Dendritic cell treated with granulocyte-macrophage colony-stimulating factor and Interleukin-4, amounts not matched to agents 40 ng/mL and 50 ng/mL, for 4 days (primary cell): ENCODE results near the gene TRAPPC8.
"Not testable (repeated sequence)": the region's sequence is repeated elsewhere in the genome, so short reads cannot be mapped to it uniquely, and the experiment has no call there.

Experiments
- H3K27ac Mint-ChIP-seq: one replicate; pipeline ENCODE4 v1.8.0; 2022; ENCODE audit warnings: mild to moderate bottlenecking, mixed read lengths
- H3K27me3 Mint-ChIP-seq: one replicate; pipeline ENCODE4 v1.8.0; 2022; ENCODE audit warnings: mild to moderate bottlenecking, mixed read lengths
- H3K36me3 Mint-ChIP-seq: one replicate; pipeline ENCODE4 v1.8.0; 2022; ENCODE audit warnings: low read depth, mixed read lengths
- H3K4me1 Mint-ChIP-seq: one replicate; pipeline ENCODE4 v1.8.0; 2022; ENCODE audit warnings: low read depth, mixed read lengths
- H3K4me3 Mint-ChIP-seq: one replicate; pipeline ENCODE4 v1.8.0; 2022; ENCODE audit warnings: mild to moderate bottlenecking, moderate library complexity, mixed read lengths
- H3K9me3 Mint-ChIP-seq: one replicate; pipeline ENCODE4 v1.8.0; 2022; ENCODE audit warnings: mixed read lengths
- intact Hi-C: fragments of 100-400 bp; cut with micrococcal nuclease; formaldehyde crosslinking; loops from one replicate; pipeline ENCODE4 v1.15.0; 2022

TRAPPC8 gene

DNA sequence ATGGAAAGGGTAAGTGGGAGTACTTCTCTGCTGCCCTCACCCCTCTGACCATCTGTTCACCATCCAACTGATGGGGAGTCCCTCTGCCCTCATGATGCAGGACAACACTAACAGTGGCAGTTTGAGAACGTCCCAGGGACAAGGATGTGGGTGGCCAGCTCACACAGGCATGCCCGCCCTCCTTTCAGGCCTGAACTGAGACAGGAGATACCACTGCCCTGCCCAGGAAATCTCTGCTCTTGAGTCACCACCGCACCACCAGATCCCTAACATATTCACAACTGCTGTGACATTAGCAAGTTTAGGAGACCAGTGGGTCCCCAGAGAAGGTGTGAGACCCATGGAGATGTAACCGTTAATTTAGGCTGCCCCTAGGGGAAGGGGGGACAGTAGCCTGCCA is 66.2 kb downstream of the TRAPPC8 start:
- Mint-ChIP-seq H3K27ac (no peak overlapping the region), H3K9me3 (peaks cover 9% of the 10 kb centered on the region), H3K36me3 (peaks cover 97% of the 10 kb centered on the region), H3K4me1 (peaks cover 11% of the 10 kb centered on the region), H3K4me3 (no peak overlapping the region), H3K27me3 (no peaks in the 10 kb centered on the region)
- intact Hi-C loops, result no loop called here

DNA sequence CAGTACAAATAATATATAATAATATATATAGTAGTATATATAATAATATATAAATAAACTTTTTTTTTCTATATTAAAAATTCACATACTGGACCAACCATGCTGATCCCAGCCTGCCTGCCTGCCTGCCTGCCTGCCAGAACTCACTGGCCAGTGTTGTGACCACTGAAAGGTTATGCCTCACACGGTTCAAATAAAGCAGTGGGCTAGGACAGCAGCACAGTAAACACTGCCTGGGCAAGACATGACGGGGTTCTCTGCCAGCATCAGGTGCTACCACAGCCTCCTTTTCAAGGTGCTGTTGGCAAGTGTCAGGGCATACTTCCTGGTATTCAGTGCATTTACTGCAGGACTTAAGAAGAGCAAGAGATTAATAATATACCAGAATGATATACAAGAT is 67.6 kb downstream of the TRAPPC8 start:
- H3K4me3 Mint-ChIP-seq, result no peak overlapping the region
- H3K4me1 Mint-ChIP-seq, result peaks cover 3% of the 10 kb centered on the region
- H3K27ac Mint-ChIP-seq, result no peak overlapping the region
- H3K9me3 Mint-ChIP-seq, result peaks cover under 1% of the 10 kb centered on the region
- intact Hi-C loops, result no loop called here
- no peaks in the 10 kb centered on the region for H3K27me3 Mint-ChIP-seq
- peaks cover 94% of the 10 kb centered on the region for H3K36me3 Mint-ChIP-seq

DNA sequence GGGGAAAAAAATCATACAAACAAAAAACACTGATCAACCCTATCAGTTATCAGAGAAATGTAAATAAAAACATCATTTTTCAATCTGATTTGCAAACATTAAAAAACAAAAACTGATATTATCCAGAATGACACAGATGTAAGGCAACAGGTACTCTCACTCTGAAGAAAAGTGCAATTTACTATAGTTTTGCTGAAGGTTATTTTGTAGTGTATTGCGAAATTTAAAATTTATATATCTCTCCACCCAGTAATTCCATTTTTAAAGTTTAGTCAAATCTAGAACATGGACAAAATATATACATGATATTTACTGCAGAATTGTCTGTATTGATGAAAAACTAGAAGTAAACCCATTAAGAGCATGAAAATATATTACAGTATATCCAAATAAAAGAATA is 79.8 kb downstream of the TRAPPC8 start:
- Mint-ChIP-seq H3K4me1 (no peaks in the 10 kb centered on the region), H3K36me3 (peaks cover 54% of the 10 kb centered on the region), H3K9me3 (no peaks in the 10 kb centered on the region), H3K27me3 (no peaks in the 10 kb centered on the region), H3K27ac (no peak overlapping the region), H3K4me3 (no peak overlapping the region)
- intact Hi-C loops, result loop anchor here (5.0 to 10.0 kb wide), 2 partner anchors 44 to 262 kb away; no protein-coding TSS in a partner anchor

DNA sequence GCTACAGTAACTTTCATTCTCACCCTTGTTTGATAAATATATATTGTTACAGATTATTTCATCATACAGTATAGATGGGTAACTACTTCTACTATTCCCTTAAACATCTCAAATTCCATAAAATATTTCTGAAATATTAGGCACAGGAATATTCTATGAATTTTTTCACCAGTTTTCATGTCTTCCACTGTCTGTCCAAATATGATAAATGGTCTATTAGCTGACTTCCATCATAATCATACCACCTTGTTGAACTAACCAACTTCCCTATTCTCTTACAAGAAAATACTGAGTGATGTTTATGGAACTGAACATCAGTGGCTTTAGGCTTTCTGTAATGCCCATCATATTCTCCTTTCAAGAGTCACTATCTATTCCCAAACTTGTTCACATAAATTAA is 82.4 kb downstream of the TRAPPC8 start:
- intact Hi-C loops, result loop anchor here (5.0 to 10.0 kb wide), 2 partner anchors 47 to 264 kb away; no protein-coding TSS in a partner anchor
- no peak overlapping the region for H3K27ac Mint-ChIP-seq
- H3K27me3 Mint-ChIP-seq, result no peaks in the 10 kb centered on the region
- H3K36me3 Mint-ChIP-seq, result peaks cover 69% of the 10 kb centered on the region
- no peak overlapping the region for H3K4me3 Mint-ChIP-seq
- H3K4me1 Mint-ChIP-seq, result no peaks in the 10 kb centered on the region
- H3K9me3 Mint-ChIP-seq, result no peaks in the 10 kb centered on the region

DNA sequence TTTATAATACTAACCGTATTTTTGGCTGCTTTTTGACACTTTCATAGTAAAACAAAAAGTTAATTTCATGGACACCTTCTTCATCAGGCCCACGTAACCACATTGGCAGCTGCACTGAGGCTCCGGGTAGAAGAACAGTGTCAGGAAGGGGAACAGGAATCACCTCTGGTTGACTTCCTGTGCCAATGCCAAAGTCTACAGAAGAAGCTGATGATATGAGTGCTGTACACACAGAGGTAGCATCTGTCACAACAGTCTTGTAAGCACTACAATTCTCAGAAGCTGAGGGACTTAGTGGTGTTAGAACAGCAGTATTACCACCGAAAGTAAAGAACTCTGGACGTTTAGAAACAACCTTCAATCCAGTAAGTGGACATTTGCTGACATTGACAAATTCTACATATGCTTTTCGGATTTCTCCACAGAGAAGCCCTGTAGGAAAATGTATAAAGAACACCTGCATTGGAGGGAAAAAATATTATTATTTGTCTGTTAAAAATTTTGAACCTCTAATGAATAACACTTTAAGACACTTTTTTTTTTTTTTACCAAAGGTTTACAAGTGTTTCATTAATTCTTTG is 85.3 kb downstream of the TRAPPC8 start:
- H3K9me3 Mint-ChIP-seq, result no peaks in the 10 kb centered on the region
- no peaks in the 10 kb centered on the region for H3K4me1 Mint-ChIP-seq
- no peak overlapping the region for H3K4me3 Mint-ChIP-seq
- H3K27me3 Mint-ChIP-seq, result no peaks in the 10 kb centered on the region
- peaks cover 78% of the 10 kb centered on the region for H3K36me3 Mint-ChIP-seq
- intact Hi-C loops, result loop anchor here (5.0 kb wide), 1 partner anchor 35 kb away; no protein-coding TSS in a partner anchor
- no peak overlapping the region for H3K27ac Mint-ChIP-seq

DNA sequence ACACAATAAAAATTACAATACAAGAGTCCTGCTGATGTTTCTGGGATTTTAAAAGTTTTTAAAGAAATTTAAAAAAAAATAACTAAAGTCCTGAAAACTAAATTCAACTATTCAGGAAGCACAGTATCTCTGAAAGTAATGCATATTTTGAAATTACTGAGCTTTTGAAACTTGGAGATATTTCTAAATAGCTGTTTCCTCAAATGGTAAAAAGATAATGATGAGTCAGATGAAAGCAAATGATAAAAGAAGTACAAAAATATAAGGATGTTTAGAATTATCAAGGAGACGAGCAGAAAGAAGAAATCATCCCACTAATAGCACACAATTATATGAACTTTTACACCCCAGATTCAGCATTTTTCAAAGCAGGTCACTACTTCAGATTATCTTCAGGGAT is 92.1 kb downstream of the TRAPPC8 start:
- H3K27ac Mint-ChIP-seq, result no peak overlapping the region
- H3K36me3 Mint-ChIP-seq, result peaks cover 78% of the 10 kb centered on the region
- H3K9me3 Mint-ChIP-seq, result no peaks in the 10 kb centered on the region
- intact Hi-C loops, result no loop called here
- H3K4me1 Mint-ChIP-seq, result peaks cover 6% of the 10 kb centered on the region
- no peaks in the 10 kb centered on the region for H3K27me3 Mint-ChIP-seq
- no peak overlapping the region for H3K4me3 Mint-ChIP-seq

DNA sequence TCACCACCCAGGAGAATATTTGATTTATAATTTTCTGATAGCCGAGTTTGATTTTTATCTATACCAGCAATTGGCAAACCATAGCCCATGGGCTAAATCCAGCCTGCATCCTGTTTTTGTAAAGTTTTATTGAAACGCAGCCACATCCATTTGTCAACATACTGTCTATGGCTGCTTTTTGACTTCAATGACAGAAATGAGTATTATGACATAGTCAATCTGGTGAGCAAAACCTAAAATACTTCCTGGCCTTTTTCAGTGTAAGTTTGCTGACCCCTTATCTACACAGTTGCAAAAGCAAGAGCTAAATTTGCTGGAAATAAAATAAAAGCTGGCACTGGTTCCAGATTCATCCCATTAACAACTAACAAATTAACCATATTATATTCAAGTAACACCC is 102.4 kb downstream of the TRAPPC8 start:
- H3K9me3 Mint-ChIP-seq, result no peaks in the 10 kb centered on the region
- intact Hi-C loops, result no loop called here
- H3K27ac Mint-ChIP-seq, result no peak overlapping the region
- no peaks in the 10 kb centered on the region for H3K27me3 Mint-ChIP-seq
- no peak overlapping the region for H3K4me3 Mint-ChIP-seq
- no peaks in the 10 kb centered on the region for H3K4me1 Mint-ChIP-seq
- peaks cover 70% of the 10 kb centered on the region for H3K36me3 Mint-ChIP-seq

DNA sequence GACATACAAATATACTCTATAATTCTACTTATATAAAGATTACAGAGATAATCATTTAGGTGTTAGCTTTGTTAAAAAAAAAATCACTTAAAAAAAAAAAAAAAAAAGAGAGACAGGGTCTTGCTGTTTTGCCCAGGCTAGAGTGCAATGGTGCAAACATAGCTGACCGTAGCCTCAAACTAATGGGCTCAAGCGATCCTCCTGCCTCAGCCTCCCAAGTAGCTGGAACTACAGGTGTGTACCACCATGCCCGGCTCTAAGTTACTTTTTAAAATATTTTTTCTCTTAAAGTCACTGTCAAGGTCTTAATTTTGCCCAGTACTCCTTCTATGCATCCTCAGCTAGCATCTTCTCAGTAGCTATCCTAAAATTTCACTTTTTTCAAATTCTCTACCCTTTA is 105.0 kb downstream of the TRAPPC8 start:
- Mint-ChIP-seq H3K9me3 (no peaks in the 10 kb centered on the region), H3K27ac (no peak overlapping the region), H3K36me3 (peaks cover 73% of the 10 kb centered on the region), H3K4me1 (no peaks in the 10 kb centered on the region), H3K4me3 (no peak overlapping the region), H3K27me3 (no peaks in the 10 kb centered on the region)
- intact Hi-C loops, result no loop called here

DNA sequence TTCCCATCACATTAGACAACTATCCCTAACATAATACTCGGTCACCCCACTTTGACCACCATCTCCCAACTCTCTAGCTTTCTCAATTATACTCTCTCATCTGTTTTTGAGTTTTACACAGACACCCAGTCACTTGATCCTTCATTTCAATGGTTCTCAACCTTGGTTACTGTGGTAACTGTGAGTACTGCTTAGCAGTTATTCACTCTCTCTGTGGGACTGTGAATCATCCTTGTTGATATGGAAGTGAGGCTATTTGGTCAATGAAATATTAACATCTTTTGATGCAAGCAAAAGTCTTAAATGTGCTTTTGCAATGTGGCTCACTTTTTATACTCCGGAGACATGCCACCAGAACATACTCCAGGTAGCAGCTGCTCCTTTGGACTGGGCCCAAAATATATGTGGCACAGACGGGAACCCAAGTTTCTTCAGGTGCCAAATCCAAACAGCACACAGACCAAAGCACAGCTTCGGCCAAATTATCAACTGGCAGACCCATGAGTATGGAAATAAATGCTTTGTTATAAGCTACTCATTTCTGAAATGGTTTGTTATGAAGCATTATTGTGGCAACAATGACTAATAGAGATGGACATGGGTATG is 107.3 kb downstream of the TRAPPC8 start:
- Mint-ChIP-seq H3K27ac (no peak overlapping the region), H3K4me1 (no peaks in the 10 kb centered on the region), H3K27me3 (no peaks in the 10 kb centered on the region), H3K36me3 (peaks cover 70% of the 10 kb centered on the region), H3K4me3 (no peak overlapping the region), H3K9me3 (no peaks in the 10 kb centered on the region)
- intact Hi-C loops, result no loop called here

DNA sequence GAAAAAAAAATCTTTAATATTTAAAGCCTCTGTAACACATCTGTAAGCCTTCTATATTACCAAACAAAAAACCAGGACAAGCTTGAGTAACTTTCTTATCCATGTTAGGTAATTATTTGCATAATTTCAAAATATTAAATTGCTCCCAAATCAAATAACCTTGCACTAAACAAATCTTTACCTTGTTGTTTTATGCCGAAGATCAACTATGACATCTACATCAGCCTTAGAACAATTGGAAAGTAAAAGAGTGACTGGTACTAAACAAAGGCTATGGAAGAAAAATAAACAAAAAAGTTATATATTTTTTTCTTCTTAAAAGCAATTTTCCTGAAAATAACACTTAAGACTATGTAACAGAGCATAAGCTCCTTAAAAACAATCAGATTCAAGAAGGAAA is 111.0 kb downstream of the TRAPPC8 start:
- H3K4me1 Mint-ChIP-seq, result peaks cover 16% of the 10 kb centered on the region
- no peak overlapping the region for H3K27ac Mint-ChIP-seq
- no peaks in the 10 kb centered on the region for H3K9me3 Mint-ChIP-seq
- H3K27me3 Mint-ChIP-seq, result no peaks in the 10 kb centered on the region
- peaks cover 65% of the 10 kb centered on the region for H3K36me3 Mint-ChIP-seq
- H3K4me3 Mint-ChIP-seq, result no peak overlapping the region
- intact Hi-C loops, result no loop called here

DNA sequence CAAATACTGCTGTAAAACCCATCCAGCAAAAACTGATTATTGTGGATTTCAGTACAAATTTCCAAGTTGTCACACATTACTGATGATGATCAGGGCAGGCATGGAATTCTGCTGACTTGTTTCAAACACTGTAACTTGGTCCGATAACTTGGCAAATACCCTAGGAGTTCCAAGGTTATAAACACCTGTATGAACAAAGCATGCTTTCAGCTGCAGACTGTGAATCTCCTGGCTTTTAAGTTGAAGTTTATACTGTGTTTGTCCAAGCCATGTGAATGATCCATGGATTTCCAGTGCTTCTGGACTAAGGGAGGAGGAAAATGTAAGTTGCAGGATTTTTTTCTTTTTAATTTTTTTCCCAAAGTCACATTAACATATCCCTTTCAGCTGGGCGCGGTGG is 112.2 kb downstream of the TRAPPC8 start:
- H3K27me3 Mint-ChIP-seq, result no peaks in the 10 kb centered on the region
- H3K36me3 Mint-ChIP-seq, result peaks cover 59% of the 10 kb centered on the region
- peaks cover 16% of the 10 kb centered on the region for H3K4me1 Mint-ChIP-seq
- no peak overlapping the region for H3K4me3 Mint-ChIP-seq
- no peak overlapping the region for H3K27ac Mint-ChIP-seq
- intact Hi-C loops, result no loop called here
- H3K9me3 Mint-ChIP-seq, result no peaks in the 10 kb centered on the region

DNA sequence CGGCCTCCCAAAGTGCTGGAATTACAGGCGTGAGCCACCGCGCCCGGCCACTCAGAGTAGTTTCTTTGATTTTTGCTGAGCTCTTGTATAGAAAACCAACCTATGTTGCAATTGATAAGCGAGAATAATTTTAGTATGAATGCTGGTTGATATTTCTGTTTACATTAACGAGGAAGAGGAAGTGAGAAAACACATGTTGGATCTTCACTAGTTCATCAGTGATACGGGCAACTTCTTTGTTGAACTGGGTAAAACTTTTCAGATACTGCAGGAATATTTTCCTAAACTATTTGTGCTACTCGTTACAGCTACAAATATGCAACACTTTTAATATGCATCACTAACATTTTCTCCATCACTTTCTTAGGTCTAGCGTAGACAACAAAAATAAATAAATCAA is 114.3 kb downstream of the TRAPPC8 start:
- Mint-ChIP-seq H3K27ac (no peak overlapping the region), H3K4me3 (no peak overlapping the region)

DNA sequence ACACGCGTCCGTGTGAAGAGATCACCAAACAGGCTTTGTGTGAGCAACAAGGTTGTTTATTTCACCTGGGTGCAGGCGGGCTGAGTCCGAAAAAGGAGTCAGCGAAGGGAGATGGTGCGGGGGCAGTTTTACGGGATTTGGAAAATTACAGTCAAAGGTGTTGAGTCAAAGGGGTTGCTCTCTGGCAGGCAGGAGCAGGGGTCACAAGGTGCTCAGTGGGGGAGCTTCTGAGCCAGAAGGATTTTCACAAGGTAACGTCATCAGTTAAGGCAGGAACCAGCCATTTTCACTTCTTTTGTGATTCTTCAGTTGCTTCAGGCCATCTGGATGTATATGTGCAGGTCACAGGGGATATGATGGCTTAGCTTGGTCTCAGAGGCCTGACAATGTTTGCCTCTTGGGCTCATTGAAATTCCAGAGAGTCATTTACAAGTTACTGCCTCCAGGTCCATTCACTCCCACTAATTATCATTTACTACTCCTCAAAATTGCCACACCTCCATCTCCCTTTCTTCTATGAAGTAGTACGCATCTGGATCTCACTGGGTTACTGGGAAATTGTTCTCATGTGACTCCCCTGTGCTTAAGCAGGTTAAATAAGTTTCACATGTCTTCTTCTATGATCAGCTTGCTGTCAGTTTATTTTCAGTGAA is 116.1 kb downstream of the TRAPPC8 start:
- H3K9me3 Mint-ChIP-seq, H3K27me3 Mint-ChIP-seq, H3K27ac Mint-ChIP-seq, intact Hi-C loops, H3K4me3 Mint-ChIP-seq: not testable (repeated sequence)
- peaks cover 18% of the 10 kb centered on the region for H3K4me1 Mint-ChIP-seq
- peaks cover 33% of the 10 kb centered on the region for H3K36me3 Mint-ChIP-seq

More for the DNA sequence above, 114.3 kb downstream of the TRAPPC8 start:
- Mint-ChIP-seq H3K27me3 (no peaks in the 10 kb centered on the region), H3K4me1 (peaks cover 16% of the 10 kb centered on the region), H3K36me3 (peaks cover 40% of the 10 kb centered on the region), H3K9me3 (no peaks in the 10 kb centered on the region)
- intact Hi-C loops, result no loop called here

DNA sequence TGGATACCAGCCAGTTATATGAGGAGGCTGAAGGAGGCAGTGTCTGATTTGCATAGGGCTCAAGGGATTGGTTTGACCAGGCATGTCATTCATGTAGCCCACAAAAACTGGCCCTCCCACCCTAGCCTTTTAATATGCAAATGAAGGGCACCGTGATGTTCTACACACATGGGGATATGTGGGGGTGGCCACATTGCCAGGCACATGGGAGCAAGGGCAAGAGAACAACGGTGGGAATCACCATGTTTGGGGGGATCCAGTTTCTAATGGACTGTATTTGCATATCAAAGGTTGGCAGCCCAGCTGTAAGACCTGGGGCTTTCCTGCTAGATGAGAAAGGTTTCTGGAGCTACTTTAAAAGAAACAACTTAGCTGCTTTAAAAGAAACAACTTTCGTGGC is 117.2 kb downstream of the TRAPPC8 start:
- Mint-ChIP-seq H3K4me1 (peaks cover 25% of the 10 kb centered on the region), H3K27me3 (no peaks in the 10 kb centered on the region), H3K27ac (no peak overlapping the region), H3K36me3 (peaks cover 29% of the 10 kb centered on the region), H3K9me3 (no peaks in the 10 kb centered on the region), H3K4me3 (no peak overlapping the region)
- intact Hi-C loops, result no loop called here
